ENCODE data around the gene DLGAP1.
A peak's percentile ranks its signal among the peaks of the same experiment; 100 is the strongest.
"Not testable (repeated sequence)": the region's sequence is repeated elsewhere in the genome, so short reads cannot be mapped to it uniquely, and the experiment has no call there.

DLGAP1 gene

DNA sequence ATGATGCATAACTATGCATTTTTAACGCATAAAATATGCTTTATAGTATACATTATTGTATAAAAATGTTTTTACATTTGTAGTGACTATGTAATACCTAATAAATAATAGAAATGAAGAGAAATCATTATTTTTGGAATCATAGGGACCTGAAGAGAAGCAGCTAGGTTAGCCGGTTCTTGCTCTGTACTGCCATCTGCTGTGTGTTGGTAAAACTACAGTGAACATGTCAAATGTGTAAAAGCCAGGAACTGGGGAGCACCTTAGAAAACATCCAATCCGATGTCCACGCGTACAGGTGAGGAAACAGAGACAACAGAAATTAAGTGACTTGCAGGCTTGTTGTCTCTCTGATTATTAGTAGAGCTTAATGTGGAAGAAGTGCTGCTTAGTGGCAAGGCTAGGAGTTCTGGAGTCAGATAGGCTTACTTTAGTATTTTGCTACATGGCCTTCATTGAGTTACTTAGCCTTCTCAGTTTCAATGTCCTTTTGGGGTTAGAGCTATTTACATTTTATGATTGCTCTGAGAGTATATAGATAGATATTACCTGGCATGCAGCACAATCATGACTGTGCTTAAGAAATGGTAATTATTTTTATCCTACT, 386.5 kb downstream of the DLGAP1 start:
- DNase-seq = peak; percentile 24 to 34

- no peak for DNase-seq
Measured at GRCh38 chr18:4063545-4063944, 391.6 kb downstream of the DLGAP1 start.

DNA sequence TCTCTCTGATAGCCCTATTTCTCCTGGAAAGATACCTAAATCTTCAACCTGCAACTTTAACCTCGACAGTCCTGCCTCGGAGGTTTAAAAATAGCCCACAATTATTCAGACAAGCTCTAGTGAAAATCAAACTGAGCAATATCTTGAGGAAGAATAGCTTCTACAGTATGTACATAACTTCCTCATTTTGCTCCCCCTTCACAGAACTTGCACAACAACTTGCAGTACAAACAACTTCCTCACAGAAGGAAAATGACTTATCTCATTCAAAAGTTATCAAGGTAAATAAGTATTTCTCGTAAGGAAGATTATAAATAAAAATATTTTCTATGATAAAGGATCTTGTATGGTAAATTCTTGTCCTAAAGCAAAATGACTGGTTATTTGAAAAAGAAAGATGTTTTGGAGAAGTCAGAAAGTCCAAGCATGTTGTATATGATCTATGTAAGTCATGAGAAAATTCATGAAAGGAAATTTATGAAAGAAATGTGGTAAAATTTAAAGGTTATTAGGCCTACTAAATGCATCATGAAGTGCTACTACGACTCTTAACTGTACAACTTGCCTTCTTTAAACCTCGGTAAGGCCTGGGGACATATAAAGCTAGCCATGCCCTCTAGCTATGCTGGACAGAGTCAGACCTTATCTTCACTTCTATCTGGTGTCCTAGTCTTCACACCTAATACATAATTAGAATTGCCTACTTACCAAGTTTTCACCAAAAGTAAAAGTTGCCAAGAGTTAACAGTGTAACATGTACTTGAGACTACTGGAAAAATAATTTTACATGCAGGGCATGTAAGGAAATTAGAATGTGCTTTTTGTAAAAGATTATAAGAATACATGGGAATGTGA, 394.5 kb downstream of the DLGAP1 start:
- DNase-seq = no peak

GRCh38 chr18:4058179-4058578, 396.9 kb downstream of the DLGAP1 start:
- DNase-seq = no peak

- DNase-seq = no peak
Measured at GRCh38 chr18:4040391-4041092, 414.6 kb downstream of the DLGAP1 start.

DNA sequence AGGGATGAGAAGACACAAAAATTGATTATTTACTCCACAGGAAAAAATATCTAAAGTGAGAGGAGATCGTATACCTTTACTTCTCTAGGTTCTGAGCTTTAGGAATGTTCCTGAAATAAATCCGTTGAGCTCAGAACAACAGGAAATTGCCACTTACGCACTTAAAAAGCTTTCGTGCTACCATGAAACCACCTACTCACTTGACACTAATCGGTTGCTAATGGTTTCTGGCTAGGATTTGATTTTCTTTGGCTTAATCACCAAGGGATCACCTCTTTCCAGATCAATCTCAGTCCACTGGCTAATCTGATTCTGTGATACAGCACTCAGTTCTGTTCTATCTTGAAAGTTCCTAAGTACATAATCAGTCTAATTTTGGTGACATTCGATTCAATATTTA, 419.6 kb downstream of the DLGAP1 start:
- DNase-seq = no peak

GRCh38 chr18:4034815-4035214, 420.3 kb downstream of the DLGAP1 start:
- not testable (repeated sequence) for DNase-seq

- no peak for DNase-seq
Measured at GRCh38 chr18:4026542-4026941, 428.6 kb downstream of the DLGAP1 start.

- no peak for DNase-seq
Measured at GRCh38 chr18:4024702-4025101, 430.4 kb downstream of the DLGAP1 start.

- DNase-seq = not testable (repeated sequence)
Measured at GRCh38 chr18:4022749-4023148, 432.4 kb downstream of the DLGAP1 start.

GRCh38 chr18:4020026-4020425, 435.1 kb downstream of the DLGAP1 start:
- no peak for DNase-seq

DNA sequence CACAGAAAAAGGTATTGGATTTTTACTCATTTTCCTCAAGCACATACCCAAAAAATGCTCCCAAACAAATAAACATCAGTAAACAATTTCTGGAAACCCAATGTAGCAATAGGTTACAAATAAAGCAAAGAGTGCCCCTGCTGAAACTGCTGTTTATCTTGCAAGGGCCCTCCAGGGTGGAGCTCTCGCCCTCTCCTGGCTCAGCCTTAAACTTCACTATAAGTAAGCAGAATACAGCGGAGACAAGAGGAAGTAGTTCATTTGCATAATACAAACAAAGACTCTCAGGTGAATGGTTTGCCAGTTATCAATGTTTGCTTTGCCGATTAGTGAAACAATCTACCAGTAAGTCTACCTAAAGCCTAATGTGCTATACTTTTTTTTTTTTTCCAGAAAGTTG, 437.6 kb downstream of the DLGAP1 start:
- no peak for DNase-seq

GRCh38 chr18:4016391-4017049, 438.6 kb downstream of the DLGAP1 start:
- no peak for DNase-seq

DNA sequence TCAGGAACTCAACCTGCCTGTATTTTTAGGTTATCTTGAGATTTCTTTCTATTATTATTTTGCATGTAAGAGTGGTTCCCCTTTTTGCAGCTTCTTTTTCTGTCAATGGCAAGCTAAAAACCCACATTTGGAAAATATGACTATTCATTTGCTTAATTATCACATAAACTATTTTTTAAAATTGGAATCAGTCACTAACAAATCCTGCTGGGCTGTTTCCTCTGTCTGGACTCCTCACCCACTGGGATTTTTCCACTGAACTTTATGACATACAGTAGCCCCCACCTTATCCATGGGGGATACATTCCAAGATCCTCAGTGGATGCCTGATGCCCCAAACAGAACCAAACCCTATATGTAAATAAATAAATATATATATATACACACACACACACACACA, 447.3 kb downstream of the DLGAP1 start:
- DNase-seq = no peak

DNA sequence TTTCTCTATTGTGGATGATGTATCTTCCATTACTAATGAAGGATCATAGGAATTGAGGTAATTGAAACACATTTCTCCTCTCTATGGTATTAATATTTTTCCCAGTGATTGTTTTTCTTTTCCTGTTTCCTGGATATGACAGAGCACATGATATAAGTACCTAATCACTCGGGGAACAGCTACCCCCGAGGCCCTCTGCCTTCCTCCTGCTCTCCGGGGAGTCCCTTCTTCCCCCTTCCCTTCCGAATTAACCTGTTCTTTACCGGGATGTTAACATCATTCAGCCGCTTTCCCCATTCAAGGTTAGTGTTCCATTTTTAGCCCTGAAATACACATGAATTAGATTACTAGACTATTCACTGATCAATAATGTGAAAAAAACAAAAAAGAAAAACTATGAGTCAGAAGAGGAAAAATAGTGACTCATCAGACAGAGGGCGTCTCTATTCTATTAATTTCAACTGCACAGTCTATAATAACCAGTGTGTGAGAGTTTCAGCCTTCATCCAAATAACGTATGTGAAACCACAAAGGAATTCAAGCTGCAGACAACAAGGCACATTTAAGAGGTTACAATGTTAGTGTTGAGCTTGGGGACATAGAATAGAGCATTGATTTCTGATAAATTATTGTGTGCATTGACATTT, 450.8 kb downstream of the DLGAP1 start:
- DNase-seq = no peak

- DNase-seq = peak; percentile 2 to 19
Measured at GRCh38 chr18:3998698-3999333, 456.3 kb downstream of the DLGAP1 start.

- peak; percentile 58 to 64 for DNase-seq
Measured at GRCh38 chr18:3995476-3996102, 459.5 kb downstream of the DLGAP1 start.

GRCh38 chr18:3993941-3994687, 461.0 kb downstream of the DLGAP1 start:
- no peak for DNase-seq

- no peak for DNase-seq
Measured at GRCh38 chr18:3985664-3986063, 469.4 kb downstream of the DLGAP1 start.

DNA sequence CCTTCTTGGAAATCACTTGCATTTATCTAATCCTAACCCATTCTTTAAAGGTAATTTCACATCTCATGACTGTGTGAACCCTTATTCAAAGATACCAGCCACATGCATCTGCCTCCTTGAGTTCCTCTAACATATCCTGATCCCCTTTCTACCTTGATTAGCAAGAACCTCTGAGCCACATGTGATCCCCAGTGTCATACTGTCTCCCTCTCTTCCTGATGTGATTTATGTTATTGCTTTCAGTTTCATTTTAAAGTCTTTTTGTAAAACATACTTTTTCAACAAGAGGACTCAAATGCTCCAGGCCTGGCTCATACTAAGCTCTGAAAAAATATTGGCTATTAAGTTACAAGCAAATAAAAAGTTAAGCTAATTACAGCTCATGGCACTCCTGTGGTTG, 470.1 kb downstream of the DLGAP1 start:
- DNase-seq = no peak

GRCh38 chr18:3984163-3984757, 470.8 kb downstream of the DLGAP1 start:
- DNase-seq = no peak

Data from SHP77 (cell line).